GM13977 (cell line): ENCODE data around the gene RLIM.
"Not testable (repeated sequence)": the region's sequence is repeated elsewhere in the genome, so short reads cannot be mapped to it uniquely, and the experiment has no call there.

Experiments
- DNase-seq: peaks from one replicate; pipeline ENCODE4 v3.0.0; 2012; ENCODE audit warnings: low spot score
- CTCF ChIP-seq: IDR thresholded peaks from 2 replicates; pipeline ENCODE4 v1.5.1; 2012; ENCODE audit warnings: mild to moderate bottlenecking, control low read depth; ENCODE audit not compliant: insufficient read depth; ENCODE audit errors: extremely low read depth, missing control alignments
- in situ Hi-C: fragments of 300-500 bp; cut with MboI; formaldehyde crosslinking; loops from one replicate; pipeline ENCODE4 v1.12.0; 2022; ENCODE audit warnings: low sequenced_read_pairs, low pct_unique_long_range_greater_than_20kb, mixed read lengths, inconsistent platforms; ENCODE audit not compliant: unreplicated experiment

The RLIM gene

GRCh38 chrX:74614093-74614909 lies at the start of gene RLIM:
Gene RLIM (minus strand): TSS chrX:74614624. CDS start chrX:74595977, 18,647 bp downstream.
- DNase-seq: peak; percentile 83
- no peak for TF ChIP-seq CTCF
- in situ Hi-C loops: loop anchor here (25.0 kb wide), 1 partner anchor 298 kb away; no protein-coding TSS in a partner anchor

GRCh38 chrX:74656079-74656745 lies 41.8 kb upstream of the RLIM start:
- no peak for TF ChIP-seq CTCF
- DNase-seq: no peak
- in situ Hi-C loops: no loop called here

GRCh38 chrX:74654953-74655352 lies 40.5 kb upstream of the RLIM start:
- in situ Hi-C loops, DNase-seq: not testable (repeated sequence)

GRCh38 chrX:74636749-74637314 lies 22.4 kb upstream of the RLIM start:
- no peak for DNase-seq
- no peak for TF ChIP-seq CTCF
- in situ Hi-C loops: no loop called here

GRCh38 chrX:74613370-74614092 lies 893 bp downstream of the RLIM start:
- peak; percentile 20 for DNase-seq
- in situ Hi-C loops: loop anchor here (25.0 kb wide), 1 partner anchor 299 kb away; no protein-coding TSS in a partner anchor
- no peak for TF ChIP-seq CTCF

- in situ Hi-C loops: loop anchor here (25.0 kb wide), 1 partner anchor 306 kb away; no protein-coding TSS in a partner anchor
Observed at GRCh38 chrX:74606799-74607198, 7.6 kb downstream of the RLIM start.

More at GRCh38 chrX:74606799-74607198, 7.6 kb downstream of the RLIM start:
- no peak for TF ChIP-seq CTCF
- no peak for DNase-seq
